Esophagus muscularis mucosa (tissue), 4 donors: ENCODE results near the gene RXRB. TPM values are rescaled to one million over a fixed set of nuclear protein-coding genes. Genes with fewer than 3 reads are reported as not detected.

Source experiments
- DNase-seq: peaks from one replicate; pipeline ENCODE4 v3.0.0-alpha.2; 2017; ENCODE audit errors: extremely low spot score
- H3K27ac ChIP-seq, 4 donors: fragments of 200-600 bp; sonication (generic); replicated peaks in 1 of 4; 1 replicate in 3 of 4; 2 replicates in 1 of 4; pipeline ENCODE4 v1.5.1; 2016 to 2019; ENCODE audit warnings: mild to moderate bottlenecking in 1 of 4
- H3K27me3 ChIP-seq, 4 donors: fragments of 200-600 bp; sonication (generic); one replicate each; pipeline versions ENCODE4 v1.5.1 to v1.6.0; 2016 to 2019
- H3K36me3 ChIP-seq, 4 donors: fragments of 200-600 bp; sonication (generic); one replicate each; pipeline ENCODE4 v1.5.1; 2016 to 2019
- H3K4me1 ChIP-seq, 4 donors: fragments of 200-600 bp; sonication (generic); one replicate each; pipeline ENCODE4 v1.5.1; 2016 to 2019
- H3K4me3 ChIP-seq, 4 donors: fragments of 200-600 bp; sonication (generic); 1 replicate in 2 of 4; 2 replicates in 2 of 4; pipeline ENCODE4 v1.5.1; 2016 to 2019; ENCODE audit warnings: mild to moderate bottlenecking in 4 of 4, moderate library complexity in 1 of 4
- H3K9me3 ChIP-seq, 4 donors: fragments of 200-600 bp; sonication (generic); 1 replicate in 3 of 4; 2 replicates in 1 of 4; pipeline ENCODE4 v1.5.1; 2016 to 2019
- CTCF ChIP-seq, 3 experiments: fragments of 200-600 bp in 2 of 3; fragments of 450-650 bp in 1 of 3; sonication (generic) in 2 of 3; IDR thresholded peaks; one replicate each; pipeline ENCODE4 v1.5.1; 2017 to 2019; ENCODE audit warnings: antibody characterized with exemption in 3 of 3, mild to moderate bottlenecking in 2 of 3, moderate library complexity in 1 of 3
- EP300 ChIP-seq: sonication (generic); formaldehyde crosslinking; IDR thresholded peaks from one replicate; pipeline ENCODE4 v1.6.1; 2017; ENCODE audit warnings: antibody characterized with exemption
- POLR2A ChIP-seq: fragments of 450-650 bp; IDR thresholded peaks from one replicate; pipeline ENCODE4 v1.6.1; 2017; ENCODE audit warnings: antibody characterized with exemption, moderate library complexity, mild to moderate bottlenecking, low read depth
- POLR2AphosphoS5 ChIP-seq, 2 donors: sonication (generic); formaldehyde crosslinking; IDR thresholded peaks; one replicate each; pipeline ENCODE4 v1.6.1; 2017; ENCODE audit warnings: antibody characterized with exemption in 2 of 2
- WGBS: methylation state at CpG from one replicate; pipeline ENCODE4 v1.1.5; 2018; 5-methylcytosine and 5-hydroxymethylcytosine counted together
- intact Hi-C: fragments of 100-400 bp; cut with DNase I; formaldehyde crosslinking; loops from one replicate; pipeline ENCODE4 v1.15.1; 2023
- total RNA-seq, 4 donors: library from RNA; depleted of rRNA; stranded (reverse); fragments of >200 nt; gene quantifications; one replicate each; pipeline versions ENCODE4 v1.1.0 to v1.2.1, GENCODE V29; 2016

RXRB gene
- total RNA-seq, 4 donors from 2014 or later, result 21.5 to 34.1 (median 32.2) TPM

DNA sequence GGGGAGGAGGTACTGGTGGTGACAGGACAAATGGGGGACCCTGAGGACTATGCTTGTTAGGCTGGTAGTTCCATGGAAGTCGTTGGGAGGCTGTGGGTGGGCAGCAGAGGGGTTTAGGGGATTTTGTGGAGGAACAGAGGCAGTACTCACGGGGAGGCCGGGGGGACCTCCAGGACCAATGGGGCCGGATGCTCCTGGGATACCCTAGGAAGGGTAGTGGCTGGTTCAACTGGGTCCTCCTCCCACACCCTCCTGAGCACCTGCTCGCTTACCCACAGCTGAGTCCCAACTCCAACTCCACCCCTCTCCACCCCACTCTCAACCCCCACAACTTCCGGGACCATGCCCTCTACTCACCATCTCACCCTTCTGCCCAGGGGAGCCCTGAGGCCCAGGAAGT, 34.1 kb downstream of the RXRB start:
- no peaks in the 10 kb centered on the region for H3K36me3 ChIP-seq
- no peaks in the 10 kb centered on the region for H3K9me3 ChIP-seq
- TF ChIP-seq POLR2AphosphoS5 (IDR thresholded peaks at IDR 0.05), result no peak
- TF ChIP-seq CTCF (IDR thresholded peaks at IDR 0.05), result no peak
- no peak for TF ChIP-seq POLR2A
- no peak for TF ChIP-seq EP300
- H3K27me3 ChIP-seq, result peaks cover 0 to 7% (median 0%) of the 10 kb centered on the region in 4 donors
- no peak overlapping the region for H3K27ac ChIP-seq
- no peak for DNase-seq
- H3K4me3 ChIP-seq, result no peak overlapping the region
- intact Hi-C loops, result no loop called here
- 89% methylated on average over 6 of the region's 6 CpGs for WGBS
- H3K4me1 ChIP-seq, result peaks cover 6 to 11% (median 10%) of the 10 kb centered on the region in 4 donors

DNA sequence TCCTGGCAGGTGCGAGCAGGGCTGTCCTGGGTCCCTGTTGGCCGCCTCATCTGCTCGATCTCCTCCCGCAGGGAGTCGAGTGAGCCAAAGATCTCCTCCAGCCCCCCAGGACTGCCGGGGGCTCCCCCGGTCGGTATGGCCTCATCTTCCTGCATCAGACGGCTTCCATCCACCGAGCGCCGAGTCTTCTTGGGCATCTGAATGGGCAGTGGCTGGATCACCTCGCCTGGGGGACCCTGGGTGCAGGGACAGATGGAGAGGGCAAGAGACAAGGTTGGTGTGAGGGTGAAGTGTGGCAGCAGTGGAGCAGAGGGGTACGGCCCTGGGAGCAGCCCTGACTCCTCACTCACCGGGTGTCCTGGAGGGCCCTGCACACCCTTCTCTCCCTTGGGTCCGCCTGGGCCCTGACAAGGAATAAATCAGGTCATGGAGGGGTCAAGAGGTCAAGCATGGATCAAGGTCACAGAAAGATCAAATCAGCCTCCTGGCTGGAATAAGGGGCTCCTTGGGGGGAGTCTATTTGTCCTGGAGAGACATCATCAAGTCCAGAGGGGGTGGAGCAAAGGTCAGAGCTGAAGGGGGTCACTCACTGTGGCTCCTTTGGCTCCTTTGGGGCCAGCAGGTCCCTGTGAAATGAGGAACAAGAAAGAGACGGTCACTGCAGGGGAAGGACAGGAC, 34.7 kb downstream of the RXRB start:
- WGBS, result 90% methylated on average over 17 of the region's 17 CpGs

DNA sequence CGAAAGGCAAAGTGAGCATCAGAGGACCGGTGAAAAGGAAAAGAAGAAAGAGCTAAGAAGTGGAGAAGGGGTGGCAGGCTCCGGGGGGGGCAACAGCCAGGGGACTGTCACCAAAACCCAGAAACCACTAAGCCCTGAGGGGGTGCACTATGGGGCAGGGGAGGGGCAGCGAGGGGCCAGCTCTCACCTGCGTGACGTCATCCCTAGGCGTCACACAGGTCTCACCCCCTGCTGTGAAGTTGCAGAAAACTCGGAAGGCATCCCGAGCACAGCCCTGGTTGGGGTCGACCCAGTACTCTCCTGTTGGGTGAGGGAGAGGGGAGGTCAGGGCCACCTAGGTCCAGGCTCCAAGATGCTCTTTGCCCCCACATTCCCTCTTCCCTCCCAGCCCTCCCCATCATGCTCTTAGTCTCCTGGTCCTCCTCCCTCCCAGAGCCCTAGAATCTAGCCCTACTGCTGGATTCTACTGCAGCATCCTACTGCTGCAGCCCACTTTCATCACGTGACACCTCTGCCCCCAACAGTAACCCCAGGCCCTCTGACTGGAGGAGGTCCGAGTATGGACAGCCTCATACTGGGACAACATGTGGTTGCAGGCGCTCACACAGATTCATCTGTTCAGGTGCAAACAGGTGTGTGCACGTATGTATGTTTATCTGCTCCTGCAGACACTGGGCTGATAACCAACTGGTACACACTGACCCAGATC, 35.6 kb downstream of the RXRB start:
- Histone ChIP-seq H3K27ac (no peak overlapping the region), H3K36me3 (no peaks in the 10 kb centered on the region), H3K4me3 (no peak overlapping the region), H3K4me1 (peaks cover 14 to 22% (median 20%) of the 10 kb centered on the region in 4 donors), H3K27me3 (peaks cover 0 to 7% (median 0%) of the 10 kb centered on the region in 4 donors), H3K9me3 (no peaks in the 10 kb centered on the region)
- intact Hi-C loops, result loop anchor here (5.0 kb wide), 1 partner anchor 32 kb away; no protein-coding TSS in a partner anchor
- TF ChIP-seq POLR2AphosphoS5 (IDR thresholded peaks at IDR 0.05) (no peak), CTCF (IDR thresholded peaks at IDR 0.05) (no peak), EP300 (no peak), POLR2A (no peak)
- WGBS, result 66% methylated on average over 13 of the region's 14 CpGs
- DNase-seq, result no peak

More for the DNA sequence above, 34.7 kb downstream of the RXRB start:
- H3K9me3 ChIP-seq, result no peaks in the 10 kb centered on the region
- H3K4me3 ChIP-seq, result no peak overlapping the region
- intact Hi-C loops, result no loop called here
- no peak overlapping the region for H3K27ac ChIP-seq
- H3K27me3 ChIP-seq, result peaks cover 0 to 7% (median 0%) of the 10 kb centered on the region in 4 donors
- DNase-seq, result no peak
- no peaks in the 10 kb centered on the region for H3K36me3 ChIP-seq
- TF ChIP-seq CTCF (IDR thresholded peaks at IDR 0.05) (no peak), EP300 (no peak), POLR2AphosphoS5 (IDR thresholded peaks at IDR 0.05) (no peak), POLR2A (no peak)
- peaks cover 12 to 17% (median 16%) of the 10 kb centered on the region in 4 donors for H3K4me1 ChIP-seq

- no peaks in the 10 kb centered on the region for H3K9me3 ChIP-seq
- no peaks in the 10 kb centered on the region for H3K36me3 ChIP-seq
- no peak for DNase-seq
- no peak overlapping the region for H3K27ac ChIP-seq
- no peak for TF ChIP-seq EP300
- TF ChIP-seq POLR2A, result no peak
- no peak for TF ChIP-seq POLR2AphosphoS5 (IDR thresholded peaks at IDR 0.05)
- no peak for TF ChIP-seq CTCF (IDR thresholded peaks at IDR 0.05)
- intact Hi-C loops, result loop anchor here (5.0 kb wide), 1 partner anchor 33 kb away; no protein-coding TSS in a partner anchor
- H3K27me3 ChIP-seq, result peaks cover 0 to 7% (median 0%) of the 10 kb centered on the region in 4 donors
- 51% methylated on average over 10 of the region's 10 CpGs for WGBS
- no peak overlapping the region for H3K4me3 ChIP-seq
- peaks cover 14 to 22% (median 20%) of the 10 kb centered on the region in 4 donors for H3K4me1 ChIP-seq
Measured at GRCh38 chr6:33164176-33164575, 36.3 kb downstream of the RXRB start.
